GM12801 (cell line): ENCODE results near the gene TRIO.

Source experiments
- CTCF ChIP-seq: IDR thresholded peaks from one replicate; pipeline ENCODE4 v1.5.1; 2011; ENCODE audit warnings: control low read depth; ENCODE audit not compliant: insufficient read length; ENCODE audit errors: extremely low read depth

Gene TRIO

GRCh38 chr5:14370386-14370785 lies 227.2 kb downstream of the TRIO start:
- no peak for TF ChIP-seq CTCF

- no peak for TF ChIP-seq CTCF
These were observed 230.5 kb downstream of the TRIO start for GRCh38 chr5:14373685-14374084.

- TF ChIP-seq CTCF, result no peak
These were observed 231.0 kb downstream of the TRIO start for GRCh38 chr5:14374100-14374499.

GRCh38 chr5:14376789-14377188 lies 233.6 kb downstream of the TRIO start:
- no peak for TF ChIP-seq CTCF

- TF ChIP-seq CTCF, result no peak
These were observed 236.8 kb downstream of the TRIO start for GRCh38 chr5:14379739-14380497.

GRCh38 chr5:14380712-14381111 lies 237.6 kb downstream of the TRIO start:
- TF ChIP-seq CTCF, result no peak

- TF ChIP-seq CTCF, result no peak
These were observed 239.5 kb downstream of the TRIO start for GRCh38 chr5:14382640-14383039.

GRCh38 chr5:14383923-14384322 lies 240.8 kb downstream of the TRIO start:
- no peak for TF ChIP-seq CTCF
